Measurements from ENCODE around the gene ULK3.

Gene ULK3

GRCh38 chr15:74815961-74816360 is 27.0 kb downstream of the ULK3 start:
- no peak overlapping the region for H3K4me3 ChIP-seq (ENCODE audit: low read depth, low read length)
- no peak for DNase-seq (ENCODE audit: low read depth)
- TF ChIP-seq CTCF (conservative IDR thresholded peaks at IDR 0.05; ENCODE audit: low read depth, low read length) = no peak

DNA sequence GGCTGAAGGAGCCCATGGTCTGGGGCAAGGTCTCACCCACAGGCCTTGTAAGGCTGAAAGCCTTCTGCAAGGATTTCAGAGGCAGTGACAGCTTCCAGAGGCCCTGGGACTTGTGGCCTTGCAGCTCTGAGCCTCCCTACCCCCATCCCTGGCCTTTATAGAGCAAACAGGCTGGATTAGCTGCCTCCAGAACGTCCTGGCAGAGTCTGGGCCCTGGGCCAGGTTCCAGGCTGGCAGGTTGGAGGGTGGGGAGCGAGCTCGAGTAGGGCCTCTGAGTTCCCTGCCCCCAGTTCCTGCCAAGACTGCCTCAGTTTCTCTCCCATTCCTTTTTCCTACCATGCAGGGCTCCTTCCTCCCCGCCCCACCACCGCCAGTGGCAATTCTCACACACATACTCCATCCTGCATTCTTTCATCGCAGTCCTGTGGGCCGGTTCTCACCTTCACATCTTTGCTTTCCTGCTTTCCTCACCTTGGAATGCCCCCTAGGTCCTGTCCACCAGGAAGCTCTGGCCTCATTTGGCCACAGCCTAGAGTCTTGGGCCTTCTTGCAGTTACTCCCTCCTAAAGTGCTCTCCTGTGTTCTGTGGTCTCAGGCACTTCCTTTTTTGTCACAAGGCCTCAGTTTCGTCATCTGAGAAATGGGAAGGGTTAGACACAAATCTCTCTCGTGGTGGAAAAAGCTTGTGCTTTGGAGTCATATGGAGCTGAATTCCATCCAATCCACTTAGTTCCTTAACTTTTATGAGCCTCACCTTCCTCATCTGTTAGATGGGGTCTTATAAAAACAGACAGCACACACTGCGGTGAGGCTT is 27.6 kb downstream of the ULK3 start:
- no peak for TF ChIP-seq CTCF (conservative IDR thresholded peaks at IDR 0.05; ENCODE audit: low read depth, low read length)
- no peak overlapping the region for H3K4me3 ChIP-seq (ENCODE audit: low read depth, low read length)
- no peak for DNase-seq (ENCODE audit: low read depth)

GRCh38 chr15:74812533-74812932 is 30.4 kb downstream of the ULK3 start, which contains the start of gene LMAN1L:
TSS of gene LMAN1L (plus strand) at chr15:74812835. CDS start at chr15:74812855, 20 bp downstream.
- no peak for DNase-seq (ENCODE audit: low read depth)
- TF ChIP-seq CTCF (conservative IDR thresholded peaks at IDR 0.05; ENCODE audit: low read depth, low read length) = no peak
- no peak within 1 kb of the TSS for H3K4me3 ChIP-seq (ENCODE audit: low read depth, low read length)

DNA sequence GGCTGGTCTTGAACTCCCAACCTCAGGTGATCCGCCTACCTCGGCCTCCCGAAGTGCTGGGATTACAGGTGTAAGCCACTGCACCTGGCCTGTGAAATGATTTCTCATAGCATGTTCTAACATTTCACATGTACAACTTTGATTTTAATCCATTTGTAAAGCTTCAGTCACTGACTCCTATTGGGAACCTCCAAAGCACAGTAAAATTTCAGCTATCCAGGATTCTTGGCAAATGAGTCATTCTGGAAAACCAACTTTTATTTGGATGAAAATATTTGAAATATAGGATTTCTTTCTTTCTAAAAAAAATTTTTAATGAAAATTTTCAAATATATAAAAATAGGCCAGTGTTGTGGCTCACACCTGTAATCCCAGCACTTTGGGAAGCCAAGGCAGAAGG is 33.0 kb downstream of the ULK3 start:
- no peak for DNase-seq (ENCODE audit: low read depth)
- no peak overlapping the region for H3K4me3 ChIP-seq (ENCODE audit: low read depth, low read length)
- TF ChIP-seq CTCF (conservative IDR thresholded peaks at IDR 0.05; ENCODE audit: low read depth, low read length) = no peak

GRCh38 chr15:74809242-74809641 is 33.7 kb downstream of the ULK3 start:
- no peak for DNase-seq (ENCODE audit: low read depth)
- no peak for TF ChIP-seq CTCF (conservative IDR thresholded peaks at IDR 0.05; ENCODE audit: low read depth, low read length)
- no peak overlapping the region for H3K4me3 ChIP-seq (ENCODE audit: low read depth, low read length)

DNA sequence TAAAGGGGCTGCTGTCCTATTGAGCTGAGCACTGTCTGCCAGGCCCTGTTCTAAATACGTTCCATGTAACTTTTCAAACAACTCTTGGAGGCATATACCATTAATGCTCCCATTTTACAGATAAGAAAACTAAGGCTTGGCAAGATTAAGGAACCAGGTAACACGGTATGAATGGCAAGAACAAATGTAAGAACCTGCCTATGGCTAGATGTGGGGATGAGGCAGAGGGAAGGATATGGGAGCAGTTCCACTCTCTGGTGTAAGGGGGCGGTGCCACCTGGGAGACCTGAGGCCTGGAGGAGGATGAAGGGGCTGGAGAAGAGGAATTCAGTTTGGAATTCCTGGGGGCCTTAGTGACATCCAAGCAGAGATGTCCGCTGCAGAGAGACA is 34.1 kb downstream of the ULK3 start:
- no peak for DNase-seq (ENCODE audit: low read depth)
- peak; percentile 11 for TF ChIP-seq CTCF (conservative IDR thresholded peaks at IDR 0.05; ENCODE audit: low read depth, low read length)
- H3K4me3 ChIP-seq (ENCODE audit: low read depth, low read length) = no peak overlapping the region

All from choroid plexus epithelial cell (primary cell).